A673 (cell line): ENCODE results near the gene PHC2. TPM values are rescaled to one million over a fixed set of nuclear protein-coding genes. Genes with fewer than 3 reads are reported as not detected.
A peak's percentile ranks its signal among the peaks of the same experiment; 100 is the strongest.

ENCODE experiments used
- BruUV-seq: library from RNA; stranded (reverse); fragments of 400-500 nt; replicated peaks from 2 replicates; lab custom pipeline; 2021; lab: Mats Ljungman, UMichigan
- CTCF ChIA-PET: fragments of 300-600 bp; sonication (Branson Sonifier 250); formaldehyde crosslinking; loops from one replicate; lab custom pipeline; 2022; ENCODE audit warnings: antibody characterized with exemption; lab: Charles Lee
- POLR2A ChIA-PET: fragments of 300-600 bp; sonication (Branson Sonifier 250); formaldehyde crosslinking; loops from one replicate; lab custom pipeline; 2022; ENCODE audit warnings: antibody characterized with exemption; ENCODE audit not compliant: low non-redundant PET; lab: Charles Lee
- DNase-seq: peaks from one replicate; pipeline ENCODE4 v3.0.0-alpha.2; 2015; ENCODE audit warnings: low spot score
- H3K27ac ChIP-seq: fragments of 200-600 bp; sonication (generic); 2 replicates; pipeline ENCODE4 v1.5.1; 2016; ENCODE audit warnings: mixed run types, low read depth, mild to moderate bottlenecking, mixed read lengths, antibody characterized with exemption, low read length; ENCODE audit not compliant: poor library complexity, severe bottlenecking
- H3K27me3 ChIP-seq: fragments of 200-600 bp; sonication (generic); replicated peaks from 2 replicates; pipeline ENCODE4 v1.6.1; 2017; ENCODE audit warnings: mixed run types, low read depth, mild to moderate bottlenecking, mixed read lengths, antibody characterized with exemption, low read length; ENCODE audit not compliant: insufficient read depth, poor library complexity
- H3K36me3 ChIP-seq: fragments of 200-600 bp; sonication (generic); 2 replicates; pipeline ENCODE4 v1.6.1; 2016; ENCODE audit warnings: mixed run types, mild to moderate bottlenecking, mixed read lengths, antibody characterized with exemption, low read length; ENCODE audit not compliant: insufficient read depth, poor library complexity, severe bottlenecking
- H3K4me1 ChIP-seq: fragments of 200-600 bp; sonication (generic); 2 replicates; pipeline ENCODE4 v1.6.1; 2017; ENCODE audit warnings: mixed run types, mild to moderate bottlenecking, mixed read lengths, antibody characterized with exemption, low read length; ENCODE audit not compliant: insufficient read depth, poor library complexity, severe bottlenecking
- H3K4me3 ChIP-seq: fragments of 200-600 bp; sonication (generic); 2 replicates; pipeline ENCODE4 v1.5.1; 2016; ENCODE audit warnings: low read depth, mixed run types, mild to moderate bottlenecking, mixed read lengths, low read length; ENCODE audit not compliant: poor library complexity, severe bottlenecking
- H3K9me3 ChIP-seq: fragments of 200-600 bp; sonication (generic); 2 replicates; pipeline ENCODE4 v1.6.1; 2016; ENCODE audit warnings: mixed run types, low read depth, mild to moderate bottlenecking, mixed read lengths, antibody characterized with exemption, low read length; ENCODE audit not compliant: poor library complexity, severe bottlenecking
- EZH2 ChIP-seq: fragments of 200-600 bp; sonication (generic); IDR thresholded peaks from 2 replicates; pipeline ENCODE4 v1.6.1; 2017; ENCODE audit warnings: borderline replicate concordance, low read depth, mild to moderate bottlenecking, mixed read lengths, antibody characterized with exemption, low read length; ENCODE audit not compliant: poor library complexity, severe bottlenecking
- intact Hi-C: fragments of 100-400 bp; cut with micrococcal nuclease; formaldehyde crosslinking; loops from one replicate; pipeline ENCODE4 v1.10.0; 2022; ENCODE audit not compliant: unreplicated experiment
- total RNA-seq: library from RNA; stranded (reverse); gene quantifications from 2 replicates; pipeline ENCODE4 v1.2.3, GENCODE V29; 2021
- TF ChIP-seq, protein P1 (sequence below): fragments of 300-800, 200-600 bp; sonication (generic); conservative IDR thresholded peaks from 2 replicates; pipeline ENCODE4 v1.5.1; 2017; ENCODE audit warnings: low read depth, mild to moderate bottlenecking, antibody characterized with exemption, low read length, moderate library complexity, mixed read lengths

PHC2 gene
- total RNA-seq, 1 experiment from 2014 or later, result 136 TPM

DNA sequence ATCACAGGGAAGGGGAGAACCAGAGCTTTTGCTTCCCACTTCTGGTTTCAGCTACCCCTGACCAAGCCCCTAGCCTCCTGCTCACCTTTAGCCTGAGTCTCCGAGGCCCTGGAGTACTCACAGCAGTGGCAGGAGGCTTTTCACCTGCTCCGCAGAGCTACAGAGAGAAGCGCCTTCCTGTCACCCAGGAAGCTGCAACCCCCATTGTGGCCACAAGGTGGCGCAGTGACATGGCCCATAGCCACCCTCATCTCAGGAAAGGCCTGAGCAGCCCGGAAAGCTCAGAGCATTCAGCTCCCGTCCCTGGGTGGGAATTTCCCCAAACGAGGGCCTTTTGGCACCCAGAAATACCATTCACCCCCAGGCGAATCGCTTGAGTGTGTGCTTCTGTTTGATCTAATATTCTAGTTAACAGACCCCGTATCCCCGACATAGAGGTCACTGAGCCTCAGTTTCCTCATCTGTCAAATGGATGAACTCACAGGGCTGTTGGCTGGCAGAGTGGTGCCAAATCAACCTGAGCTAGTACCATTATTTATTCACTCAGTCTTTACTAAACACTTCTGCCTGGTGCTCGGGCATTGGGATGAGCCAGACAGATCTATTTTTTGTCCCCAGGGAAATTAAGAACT, 135.3 kb downstream of the PHC2 start:
- H3K4me1 ChIP-seq, result peaks cover 2% of the 10 kb centered on the region
- intact Hi-C loops, result loop anchor here (1.0 to 2.0 kb wide), 3 partner anchors 69 to 317 kb away; no protein-coding TSS in a partner anchor
- POLR2A ChIA-PET, result no interaction called here
- no peak overlapping the region for H3K4me3 ChIP-seq
- no peaks in the 10 kb centered on the region for H3K27me3 ChIP-seq
- no peaks in the 10 kb centered on the region for H3K9me3 ChIP-seq
- no TSS peak for BruUV-seq
- peaks cover 31% of the 10 kb centered on the region for H3K36me3 ChIP-seq
- H3K27ac ChIP-seq, result no peak overlapping the region
- CTCF ChIA-PET, result interaction anchor here (0.6 to 2.5 kb wide), 14 partner anchors 18 to 1050 kb away, joined by 3 to 34 read pairs (median 6); partner anchors contain the start of genes TRIM62 and ZSCAN20
- DNase-seq, result peak; percentile 91
- TF ChIP-seq EZH2, result no peak
- TF ChIP-seq, protein P1, sequence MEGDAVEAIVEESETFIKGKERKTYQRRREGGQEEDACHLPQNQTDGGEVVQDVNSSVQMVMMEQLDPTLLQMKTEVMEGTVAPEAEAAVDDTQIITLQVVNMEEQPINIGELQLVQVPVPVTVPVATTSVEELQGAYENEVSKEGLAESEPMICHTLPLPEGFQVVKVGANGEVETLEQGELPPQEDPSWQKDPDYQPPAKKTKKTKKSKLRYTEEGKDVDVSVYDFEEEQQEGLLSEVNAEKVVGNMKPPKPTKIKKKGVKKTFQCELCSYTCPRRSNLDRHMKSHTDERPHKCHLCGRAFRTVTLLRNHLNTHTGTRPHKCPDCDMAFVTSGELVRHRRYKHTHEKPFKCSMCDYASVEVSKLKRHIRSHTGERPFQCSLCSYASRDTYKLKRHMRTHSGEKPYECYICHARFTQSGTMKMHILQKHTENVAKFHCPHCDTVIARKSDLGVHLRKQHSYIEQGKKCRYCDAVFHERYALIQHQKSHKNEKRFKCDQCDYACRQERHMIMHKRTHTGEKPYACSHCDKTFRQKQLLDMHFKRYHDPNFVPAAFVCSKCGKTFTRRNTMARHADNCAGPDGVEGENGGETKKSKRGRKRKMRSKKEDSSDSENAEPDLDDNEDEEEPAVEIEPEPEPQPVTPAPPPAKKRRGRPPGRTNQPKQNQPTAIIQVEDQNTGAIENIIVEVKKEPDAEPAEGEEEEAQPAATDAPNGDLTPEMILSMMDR, result peak; percentile 97

DNA sequence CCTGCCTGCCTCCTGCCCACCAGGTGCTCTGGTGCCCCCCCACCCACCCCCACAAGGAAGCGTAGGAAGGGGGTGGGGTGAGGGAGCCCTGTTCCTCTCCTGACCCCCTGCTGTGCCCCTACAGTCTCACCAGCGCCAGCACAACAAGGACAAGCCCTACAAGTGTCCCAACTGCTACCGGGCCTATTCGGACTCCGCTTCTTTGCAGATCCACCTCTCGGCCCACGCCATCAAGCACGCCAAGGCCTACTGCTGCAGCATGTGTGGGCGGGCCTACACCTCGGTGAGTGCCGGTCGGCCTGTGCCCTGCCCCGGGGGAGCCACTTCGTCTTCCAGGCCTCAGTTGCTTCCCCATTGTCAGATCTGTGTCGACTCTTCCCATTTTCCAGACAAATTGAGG, 135.9 kb downstream of the PHC2 start:
- POLR2A ChIA-PET, result no interaction called here

DNA sequence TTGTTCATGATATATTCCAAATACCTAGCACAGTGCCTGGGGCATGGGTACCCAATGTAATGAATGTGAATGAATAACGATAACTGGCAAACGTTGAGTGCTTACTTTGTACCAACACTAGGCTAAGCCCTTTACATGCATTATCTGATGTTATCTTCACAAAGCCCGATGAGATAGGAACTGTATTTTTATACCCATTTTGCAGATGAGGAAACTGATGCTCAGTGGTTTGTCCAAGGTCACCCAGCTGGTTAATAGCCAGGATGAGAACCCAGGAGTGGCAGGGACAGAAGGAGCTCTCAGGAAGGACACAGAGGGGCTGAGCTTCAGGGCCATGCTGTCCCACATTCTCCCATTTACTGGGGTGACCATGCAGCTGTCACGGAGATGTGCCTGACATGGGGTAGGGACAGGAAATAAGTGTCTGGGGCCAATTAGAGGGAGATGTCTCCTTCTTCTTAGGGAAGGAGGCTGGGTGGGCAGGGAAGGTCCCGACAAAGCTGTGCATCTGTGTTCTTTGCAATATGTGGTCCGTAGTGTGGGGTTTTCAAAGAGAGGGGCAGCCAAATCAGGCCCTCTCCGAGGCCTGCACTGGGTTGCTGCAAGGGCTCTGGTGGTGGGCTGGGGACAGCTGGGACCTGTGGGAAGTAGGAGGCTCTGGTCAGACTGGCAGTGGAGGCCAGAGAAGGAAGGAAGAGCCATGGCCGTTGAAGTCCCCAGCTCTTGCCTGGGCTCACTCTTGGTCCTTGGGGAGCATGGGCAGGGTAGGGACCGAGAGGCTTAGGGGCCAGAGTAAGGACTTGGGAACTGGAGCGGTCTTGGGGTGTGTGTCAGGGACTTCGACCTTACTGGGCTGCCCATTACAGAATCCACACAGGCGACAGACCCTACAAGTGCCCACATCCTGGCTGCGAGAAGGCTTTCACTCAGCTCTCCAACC, 136.6 kb downstream of the PHC2 start:
- intact Hi-C loops, result loop anchor here (1.0 to 2.0 kb wide), 3 partner anchors 70 to 318 kb away; no protein-coding TSS in a partner anchor
- Histone ChIP-seq H3K9me3 (no peaks in the 10 kb centered on the region), H3K27ac (no peak overlapping the region), H3K27me3 (no peaks in the 10 kb centered on the region), H3K4me1 (no peaks in the 10 kb centered on the region), H3K4me3 (no peak overlapping the region), H3K36me3 (peaks cover 27% of the 10 kb centered on the region)
- DNase-seq, result no peak
- ChIA-PET POLR2A (no interaction called here), CTCF (interaction anchor here (1.4 to 2.5 kb wide), 2 partner anchors 173 to 177 kb away, joined by 10 to 34 read pairs; partner anchors contain the start of gene ZSCAN20)
- no TSS peak for BruUV-seq
- TF ChIP-seq EZH2, result no peak
- TF ChIP-seq, protein P1, result no peak

More for the DNA sequence above, 135.9 kb downstream of the PHC2 start:
- no peak for DNase-seq
- no peaks in the 10 kb centered on the region for H3K4me1 ChIP-seq
- H3K4me3 ChIP-seq, result no peak overlapping the region
- TF ChIP-seq, protein P1, result no peak
- no peak for TF ChIP-seq EZH2
- peaks cover 31% of the 10 kb centered on the region for H3K36me3 ChIP-seq
- no peak overlapping the region for H3K27ac ChIP-seq
- intact Hi-C loops, result loop anchor here (1.0 to 2.0 kb wide), 3 partner anchors 69 to 318 kb away; no protein-coding TSS in a partner anchor
- BruUV-seq, result no TSS peak
- CTCF ChIA-PET, result interaction anchor here (0.6 to 2.5 kb wide), 14 partner anchors 17 to 1051 kb away, joined by 3 to 34 read pairs (median 6); partner anchors contain the start of genes TRIM62 and ZSCAN20
- no peaks in the 10 kb centered on the region for H3K27me3 ChIP-seq
- no peaks in the 10 kb centered on the region for H3K9me3 ChIP-seq
